Motor neuron (in vitro differentiated cells): Measurements from ENCODE around the gene IRF5. TPM values are rescaled to one million over a fixed set of nuclear protein-coding genes. Genes with fewer than 3 reads are reported as not detected.
A peak's percentile ranks its signal among the peaks of the same experiment; 100 is the strongest.

Experiments used
- ATAC-seq, 8 experiments: fragments of 200-7000 bp; cut with Tn5 transposase; replicated peaks in 6 of 8; 2 replicates each; pipeline ENCODE4 v1.8.0; 2021; ENCODE audit warnings: mild to moderate bottlenecking in 8 of 8, moderate library complexity in 8 of 8
- H3K27ac ChIP-seq, 2 donors: fragments of 250-450 bp; sonication (Bioruptor Pico); 2 replicates each; pipeline ENCODE4 v1.9.0; 2021; ENCODE audit warnings: antibody characterized with exemption in 2 of 2, mild to moderate bottlenecking in 2 of 2, moderate library complexity in 1 of 2
- H3K4me1 ChIP-seq, 2 donors: fragments of 250-450 bp; sonication (Bioruptor Pico); replicated peaks in 1 of 2; 2 replicates each; pipeline ENCODE4 v1.6.1; 2021; ENCODE audit warnings: antibody characterized with exemption in 2 of 2, mild to moderate bottlenecking in 2 of 2, moderate library complexity in 1 of 2
- H3K4me3 ChIP-seq, 5 donors: fragments of 250-450 bp; sonication (Bioruptor Pico); 2 replicates each; pipeline ENCODE4 v1.9.0; 2021; ENCODE audit warnings: antibody characterized with exemption in 5 of 5, mild to moderate bottlenecking in 5 of 5, moderate library complexity in 4 of 5
- WGBS, 10 experiments: fragments of 450-650 bp; shearing (Covaris generic); methylation state at CpG; one replicate each; pipeline ENCODE4 v1.0.0; 2022; 5-methylcytosine and 5-hydroxymethylcytosine counted together
- in situ Hi-C, 9 experiments: fragments of 400-800 bp; cut with MboI; loops; one replicate each; pipeline ENCODE4 v1.15.0; 2021; ENCODE audit warnings: low sequenced_read_pairs in 9 of 9, low pct_unique_long_range_greater_than_20kb in 2 of 9; ENCODE audit not compliant: unreplicated experiment in 9 of 9
- total RNA-seq, 8 experiments: library from RNA; unstranded; fragments of 300-600 nt; gene quantifications; 2 replicates each; pipeline versions ENCODE4 v1.2.3 to v1.2.4, GENCODE V29; 2022

Gene IRF5
- total RNA-seq, 8 experiments from 2014 or later: 0.21 to 5.6 (median 0.65) TPM

DNA sequence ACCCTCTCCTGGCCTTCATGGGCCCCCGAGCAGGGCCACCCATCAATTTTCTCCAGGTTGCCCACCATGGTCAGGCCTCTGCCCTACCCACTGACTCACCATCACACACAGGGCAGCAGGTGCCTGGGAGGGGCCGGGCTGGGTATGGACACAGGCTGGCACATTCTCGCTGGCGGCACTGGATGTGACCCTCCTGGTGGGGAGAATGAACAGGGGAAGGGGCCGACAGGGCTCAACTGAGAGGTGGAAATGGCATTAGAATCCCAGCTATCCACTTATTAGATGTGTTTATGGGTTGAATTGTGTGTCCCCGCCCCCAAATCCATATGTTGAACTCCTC lies 43.7 kb upstream of the IRF5 start:
- in situ Hi-C loops: loop anchor here in 5 of 9 experiments (25.0 kb wide), 4 partner anchors 282 to 482 kb away; partner anchors contain the start of genes HILPDA (in 1 of the 5) and IMPDH1 (in 1 of the 5)
- no peak overlapping the region for H3K4me3 ChIP-seq
- no peaks in the 10 kb centered on the region for H3K4me1 ChIP-seq
- H3K27ac ChIP-seq: no peak overlapping the region
- WGBS, 10 experiments: 100% methylated on average over 1 to 2 of the region's 6 CpGs; no CpG with 5 or more reads in 8 of the 10 experiments
- ATAC-seq: no peak

DNA sequence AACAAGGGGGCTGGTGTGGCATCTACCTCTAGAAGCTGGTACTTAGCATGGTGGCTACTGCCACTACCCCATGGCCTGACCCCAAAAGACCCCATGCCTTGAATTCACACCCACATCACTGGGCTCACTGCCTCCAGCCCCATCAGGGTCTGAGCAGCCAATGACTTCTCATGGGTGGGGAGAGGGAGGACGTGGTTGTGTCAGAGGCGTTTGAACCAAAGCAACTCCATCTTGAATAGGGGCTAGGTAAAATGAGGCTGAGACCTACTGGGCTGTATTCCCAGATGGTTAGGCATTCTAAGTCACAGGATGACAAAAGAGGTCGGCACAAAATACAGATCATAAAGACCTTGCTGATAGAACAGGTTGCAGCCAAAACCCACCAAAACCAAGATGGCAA lies 42.4 kb upstream of the IRF5 start:
- in situ Hi-C loops: loop anchor here in 5 of 9 experiments (25.0 kb wide), 4 partner anchors 283 to 483 kb away; partner anchors contain the start of genes HILPDA (in 1 of the 5) and IMPDH1 (in 1 of the 5)
- ATAC-seq: no peak
- no peak overlapping the region for H3K4me3 ChIP-seq
- H3K27ac ChIP-seq: no peak overlapping the region
- 22 to 84% (median 57%) methylated on average over 1 to 3 of the region's 3 CpGs; no CpG with 5 or more reads in 4 of the 10 experiments for WGBS, 10 experiments
- H3K4me1 ChIP-seq: no peaks in the 10 kb centered on the region

DNA sequence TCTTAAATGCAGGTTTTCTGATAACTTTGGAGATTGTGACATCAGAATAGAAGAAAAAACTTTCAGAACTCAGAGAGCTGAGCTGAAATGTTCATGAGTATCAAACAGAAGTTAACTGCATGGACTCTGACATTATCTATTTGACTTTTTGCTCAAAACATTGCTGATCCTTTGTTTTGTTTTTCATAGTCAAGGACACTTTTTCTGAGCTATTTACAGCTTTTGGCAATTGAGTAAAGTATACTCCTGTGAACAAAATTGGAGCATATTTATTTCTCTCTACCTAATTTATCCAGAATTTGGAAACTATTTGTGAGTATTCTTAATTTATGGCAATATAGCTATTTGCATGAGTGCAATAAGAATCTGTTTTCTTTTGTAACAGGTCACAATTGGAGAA lies 38.3 kb upstream of the IRF5 start:
- in situ Hi-C loops: loop anchor here in 5 of 9 experiments (25.0 kb wide), 4 partner anchors 287 to 487 kb away; partner anchors contain the start of genes HILPDA (in 1 of the 5) and IMPDH1 (in 1 of the 5)

DNA sequence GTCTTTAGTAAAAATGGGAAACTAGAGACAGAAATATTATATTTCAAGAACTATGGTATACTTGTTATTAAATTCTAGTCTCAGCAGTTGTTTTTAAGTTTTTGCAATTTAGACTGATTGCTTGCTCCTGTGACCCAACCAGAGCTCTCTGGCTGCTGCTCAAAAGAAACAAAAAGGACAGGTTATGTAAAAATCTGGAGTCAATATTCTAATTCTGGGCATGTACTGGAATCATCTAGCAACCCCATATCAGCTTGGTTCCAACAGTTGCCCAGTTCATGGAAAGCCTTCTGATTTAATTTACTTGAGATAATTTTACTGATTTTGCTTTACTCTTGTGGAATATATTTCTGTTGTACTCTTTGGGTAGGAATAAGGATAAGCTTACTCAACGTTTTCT lies 37.5 kb upstream of the IRF5 start:
- no peak overlapping the region for H3K27ac ChIP-seq
- no peak for ATAC-seq
- WGBS, 10 experiments: 0 to 57% (median 30%) methylated on average over 1 of the region's 1 CpG; no CpG with 5 or more reads in 1 of the 10 experiments
- no peak overlapping the region for H3K4me3 ChIP-seq
- in situ Hi-C loops: loop anchor here in 1 of 9 experiments (25.0 kb wide), 1 partner anchor 187 kb away; no protein-coding TSS in a partner anchor
- no peaks in the 10 kb centered on the region for H3K4me1 ChIP-seq

More for the DNA sequence above, 38.3 kb upstream of the IRF5 start:
- no peak for ATAC-seq
- no peak overlapping the region for H3K27ac ChIP-seq
- no peak overlapping the region for H3K4me3 ChIP-seq
- H3K4me1 ChIP-seq: no peaks in the 10 kb centered on the region

DNA sequence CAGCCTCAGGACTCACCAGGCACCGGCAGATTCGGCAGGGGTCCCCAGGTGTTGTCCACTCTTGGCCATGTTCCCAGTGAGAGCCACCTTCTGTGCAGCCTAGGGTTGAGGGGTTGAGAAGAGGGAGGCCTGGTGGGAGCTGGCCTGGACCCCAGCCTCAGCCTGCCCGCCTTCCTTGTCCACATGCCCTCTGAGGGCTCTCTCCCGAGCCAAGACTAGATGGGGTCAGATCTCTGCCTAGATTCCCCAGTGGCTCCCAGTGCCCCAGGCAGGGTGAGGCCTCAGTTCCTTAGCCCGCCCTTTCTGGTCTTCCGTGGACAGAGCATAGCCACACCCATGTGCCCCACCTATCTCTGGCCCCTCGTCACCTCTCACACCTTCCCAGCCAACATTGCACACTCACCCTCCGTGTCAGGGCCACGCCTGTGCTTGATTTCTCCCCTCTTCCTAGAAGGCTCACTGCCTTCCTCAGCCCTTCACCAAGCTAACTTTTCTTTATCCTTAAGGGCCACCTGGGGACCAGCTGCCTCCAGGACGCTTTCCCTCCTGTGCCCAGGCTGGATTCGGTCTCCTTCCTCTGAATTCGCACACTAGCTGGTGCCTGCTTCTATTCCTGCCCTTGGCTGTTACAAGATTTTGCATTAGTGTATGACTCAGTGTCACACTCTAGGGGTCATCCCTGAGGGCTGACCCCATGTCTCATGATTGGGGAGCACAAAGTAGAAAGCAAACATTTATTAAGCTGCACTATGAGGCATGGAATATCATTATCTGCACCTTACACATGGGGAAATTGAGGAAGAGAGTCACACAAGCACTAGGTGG lies 34.8 kb upstream of the IRF5 start:
- H3K4me1 ChIP-seq: no peaks in the 10 kb centered on the region
- WGBS, 10 experiments: 27 to 100% (median 72%) methylated on average over 1 to 6 of the region's 12 CpGs; no CpG with 5 or more reads in 3 of the 10 experiments
- peak; percentile 34 to 77 (median 58) for ATAC-seq

DNA sequence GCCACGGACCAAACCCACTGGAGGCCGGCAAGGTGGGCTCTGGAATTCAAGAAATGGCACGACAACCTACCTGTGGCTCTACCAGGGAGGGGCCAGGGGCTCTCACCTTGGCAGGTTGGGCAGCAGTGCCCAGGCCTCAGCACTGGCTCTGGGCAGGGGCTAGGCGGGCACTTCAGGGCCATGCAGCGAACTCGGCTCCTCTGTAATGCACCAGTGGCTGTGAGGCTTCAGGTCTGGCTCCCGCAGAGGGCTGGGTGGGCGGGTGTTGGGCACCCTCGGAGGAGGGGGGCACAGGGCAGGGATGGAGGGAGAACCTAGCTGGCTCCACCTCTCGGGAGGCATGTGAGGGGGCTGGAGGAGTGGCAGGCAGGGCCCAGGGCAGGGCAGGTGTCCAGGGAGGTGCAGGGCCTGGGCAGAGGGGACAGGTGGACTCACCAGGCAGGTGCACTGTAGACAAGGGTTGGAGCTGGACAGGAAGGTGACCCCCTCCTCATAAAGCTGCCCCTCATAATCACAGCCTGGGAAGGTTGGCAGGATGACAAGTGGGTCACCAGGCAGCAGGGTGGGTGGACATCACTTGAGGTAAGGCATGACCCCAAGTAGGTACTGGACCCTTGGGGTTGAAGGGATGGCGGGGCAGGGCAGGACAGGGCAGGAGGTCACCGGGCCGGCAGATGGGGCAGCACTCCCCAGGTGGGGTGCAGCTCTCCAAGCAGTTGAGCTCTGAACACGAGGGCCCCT lies 33.9 kb upstream of the IRF5 start:
- in situ Hi-C loops: loop anchor here in 1 of 9 experiments (25.0 kb wide), 1 partner anchor 184 kb away; no protein-coding TSS in a partner anchor
- H3K27ac ChIP-seq: no peak overlapping the region
- peak in 4 of 8 experiments; percentile 7 to 25 (median 20) for ATAC-seq

More for the DNA sequence above, 34.8 kb upstream of the IRF5 start:
- Histone ChIP-seq H3K4me3 (no peak overlapping the region), H3K27ac (no peak overlapping the region)
- in situ Hi-C loops: loop anchor here in 1 of 9 experiments (25.0 kb wide), 1 partner anchor 184 kb away; no protein-coding TSS in a partner anchor

DNA sequence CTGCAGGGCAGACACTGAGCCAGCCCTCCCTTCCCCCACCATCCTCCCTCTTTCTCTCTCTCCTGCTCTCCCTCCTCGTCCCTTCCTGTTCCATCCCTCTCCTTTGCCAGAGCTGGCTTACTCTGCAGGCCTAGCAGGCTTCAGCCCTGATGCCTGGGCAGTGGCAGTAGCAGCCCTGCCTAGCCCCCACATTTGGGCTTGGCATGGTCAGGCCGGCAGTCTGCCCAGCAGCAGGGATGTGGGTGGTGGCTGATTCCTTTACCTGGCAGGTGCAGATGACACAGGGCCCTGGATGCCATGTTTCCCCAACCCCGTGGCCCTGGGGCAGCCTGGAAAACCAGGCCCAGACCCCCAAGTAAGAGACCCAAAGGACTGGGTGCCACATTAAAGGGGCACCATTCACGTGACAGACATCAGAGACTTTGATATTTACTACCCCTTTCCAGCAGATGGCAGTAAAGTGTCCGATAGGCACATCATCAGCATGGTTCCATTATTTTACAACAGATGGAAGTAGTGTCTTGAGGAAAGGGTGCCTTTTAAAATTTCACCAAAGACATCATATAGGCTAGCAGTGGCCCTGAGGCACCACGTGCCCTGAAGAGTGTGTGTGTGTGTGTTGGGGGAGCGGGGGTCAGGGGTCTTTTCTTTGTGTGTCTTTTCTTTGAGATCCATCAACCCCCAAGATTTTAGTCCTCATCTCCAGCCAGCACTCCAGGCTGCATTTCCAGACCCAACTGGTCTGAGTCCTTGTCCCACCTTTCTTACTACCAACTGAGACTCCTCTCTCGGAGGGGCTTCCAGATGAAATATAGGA lies 33.1 kb upstream of the IRF5 start:
- in situ Hi-C loops: loop anchor here in 1 of 9 experiments (25.0 kb wide), 1 partner anchor 183 kb away; no protein-coding TSS in a partner anchor
- no peak overlapping the region for H3K4me3 ChIP-seq
- 17 to 86% (median 64%) methylated on average over 1 to 4 of the region's 8 CpGs; no CpG with 5 or more reads in 5 of the 10 experiments for WGBS, 10 experiments
- H3K4me1 ChIP-seq: peaks cover 0 to 7% of the 10 kb centered on the region in 2 donors
- H3K27ac ChIP-seq: no peak overlapping the region
- ATAC-seq: peak in 6 of 8 experiments; percentile 17 to 83 (median 30)

More for the DNA sequence above, 33.9 kb upstream of the IRF5 start:
- H3K4me3 ChIP-seq: no peak overlapping the region
- no peaks in the 10 kb centered on the region for H3K4me1 ChIP-seq
- WGBS, 10 experiments: 41 to 81% (median 80%) methylated on average over 1 to 3 of the region's 14 CpGs; no CpG with 5 or more reads in 7 of the 10 experiments

DNA sequence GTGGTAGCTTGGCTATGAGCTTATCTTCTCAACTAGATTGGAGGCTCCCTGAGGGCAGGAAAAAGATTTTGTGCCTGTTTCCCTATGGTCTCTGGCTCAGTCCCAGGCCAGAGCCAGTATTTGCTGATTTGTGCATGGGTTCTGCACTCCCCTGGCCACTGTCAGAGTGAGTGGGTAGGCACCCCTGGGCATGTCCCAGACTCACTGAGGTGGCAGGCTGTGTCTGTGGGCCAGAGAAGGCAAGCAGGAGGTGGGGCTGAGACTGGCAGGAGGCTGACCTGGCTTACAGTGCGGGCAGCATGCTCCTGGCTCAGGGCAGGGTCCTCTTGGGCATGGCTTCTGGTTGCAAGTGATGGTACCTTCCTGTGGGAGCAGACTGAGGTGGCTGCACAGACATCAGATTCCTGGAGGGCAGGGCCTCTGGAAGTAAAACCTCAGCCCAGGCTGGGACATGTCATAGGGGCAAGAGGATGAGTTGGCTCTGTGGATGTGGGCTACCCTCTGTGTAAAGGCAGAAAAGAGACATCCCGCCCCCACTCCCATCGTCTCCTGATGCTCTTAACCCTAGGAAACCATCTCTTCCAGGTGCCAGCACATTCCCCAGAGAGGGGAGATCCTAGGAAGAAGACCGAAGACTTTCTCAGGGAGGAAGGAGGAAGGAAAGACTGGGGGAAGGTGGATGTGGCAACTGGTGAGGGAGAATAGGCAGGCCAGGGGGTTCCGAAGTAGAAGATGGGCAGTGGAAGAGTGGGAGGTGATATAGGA lies 31.5 kb upstream of the IRF5 start:
- peaks cover 0 to 11% of the 10 kb centered on the region in 2 donors for H3K4me1 ChIP-seq
- no peak overlapping the region for H3K4me3 ChIP-seq
- 75 to 91% (median 77%) methylated on average over 2 to 4 of the region's 5 CpGs; no CpG with 5 or more reads in 7 of the 10 experiments for WGBS, 10 experiments
- no peak for ATAC-seq
- in situ Hi-C loops: loop anchor here in 1 of 9 experiments (25.0 kb wide), 1 partner anchor 181 kb away; no protein-coding TSS in a partner anchor
- no peak overlapping the region for H3K27ac ChIP-seq

DNA sequence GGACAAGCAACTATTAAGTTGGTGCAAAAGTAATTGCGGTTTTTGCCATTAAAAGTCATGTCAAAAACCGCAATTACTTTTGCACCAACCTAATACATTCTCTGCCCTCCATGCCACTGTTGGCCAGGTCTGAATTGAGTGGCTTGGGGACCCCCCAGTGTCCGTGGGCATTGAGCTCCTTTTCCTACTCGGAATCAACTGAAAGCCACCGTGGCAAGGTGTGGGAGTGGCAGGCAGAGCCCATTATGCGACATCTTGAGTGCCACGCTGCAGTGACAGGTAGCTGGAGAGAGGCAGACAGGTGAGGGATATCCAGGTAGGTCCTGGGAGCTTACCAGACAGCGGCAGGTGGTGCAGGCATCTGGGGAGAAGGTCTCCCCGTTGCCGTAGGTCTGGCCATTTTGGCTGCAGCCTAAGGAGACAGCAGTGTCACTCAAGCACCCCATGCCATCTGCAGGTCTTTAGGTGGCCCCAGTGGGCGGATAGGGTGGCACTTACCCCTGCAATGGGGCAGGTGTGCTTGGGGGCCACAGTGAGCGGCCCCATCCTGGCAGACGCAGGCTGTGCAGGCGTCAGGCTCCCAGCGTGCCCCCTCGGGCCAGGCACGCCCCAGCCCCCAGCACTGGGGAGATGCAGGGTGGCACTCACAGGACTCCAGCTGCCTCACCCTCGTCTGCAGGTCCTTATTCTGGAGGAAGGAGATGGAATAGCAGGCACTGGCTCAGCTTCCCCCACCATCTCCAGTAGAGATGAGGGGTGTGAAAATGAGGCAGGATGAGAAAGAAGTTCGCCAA lies 30.8 kb upstream of the IRF5 start:
- Histone ChIP-seq H3K4me3 (no peak overlapping the region), H3K27ac (no peak overlapping the region), H3K4me1 (peaks cover 0 to 11% of the 10 kb centered on the region in 2 donors)
- WGBS, 10 experiments: 43 to 100% (median 83%) methylated on average over 1 to 8 of the region's 19 CpGs; no CpG with 5 or more reads in 5 of the 10 experiments
- no peak for ATAC-seq
- in situ Hi-C loops: loop anchor here in 1 of 9 experiments (25.0 kb wide), 1 partner anchor 180 kb away; no protein-coding TSS in a partner anchor

DNA sequence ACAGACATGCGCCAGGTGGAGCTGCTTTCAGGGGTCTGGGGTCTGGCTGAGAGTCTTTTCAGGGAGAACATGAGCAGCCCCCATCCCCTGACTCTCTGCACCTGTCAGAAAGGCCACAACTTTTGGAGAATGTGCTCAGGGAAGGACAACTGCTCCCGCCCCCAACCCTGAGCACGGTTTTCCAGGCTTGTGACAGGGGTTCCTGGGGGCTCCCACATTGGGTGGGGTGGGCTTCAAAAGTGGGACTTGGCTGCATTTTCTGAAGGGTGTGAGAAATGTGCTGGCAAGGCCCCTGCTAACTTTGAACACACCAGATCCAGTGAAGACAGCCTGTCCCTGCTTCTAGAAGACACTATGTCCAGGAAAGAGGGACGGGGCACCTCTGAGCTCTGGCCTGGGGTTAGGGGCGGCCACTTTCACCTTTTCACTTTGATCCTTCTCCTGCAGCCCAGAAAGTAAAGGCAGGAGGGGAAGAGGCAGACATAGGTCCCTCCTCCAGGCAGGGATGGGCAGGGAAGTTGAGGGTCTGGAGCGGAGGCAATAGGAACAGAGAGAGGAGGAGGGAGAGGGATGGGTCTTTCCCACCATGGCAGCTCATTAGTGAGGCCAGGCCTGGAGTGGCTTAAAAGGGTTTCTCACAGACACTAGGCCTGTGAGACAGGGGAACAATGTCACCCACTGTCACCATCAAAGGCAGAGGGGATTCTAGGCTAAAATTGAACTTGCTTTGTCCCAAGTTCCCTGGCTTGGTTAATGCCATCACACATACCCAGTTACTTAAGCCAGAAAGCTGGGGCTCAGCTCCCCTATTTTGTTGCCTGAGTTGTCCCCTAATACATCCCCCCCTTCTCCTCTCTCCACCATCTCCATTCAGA lies 28.7 kb upstream of the IRF5 start:
- H3K4me1 ChIP-seq: peaks cover 0 to 11% of the 10 kb centered on the region in 2 donors
- in situ Hi-C loops: loop anchor here in 1 of 9 experiments (25.0 kb wide), 1 partner anchor 178 kb away; no protein-coding TSS in a partner anchor
- peak in 3 of 8 experiments; percentile 20 to 42 (median 26) for ATAC-seq
- H3K27ac ChIP-seq: no peak overlapping the region
- H3K4me3 ChIP-seq: no peak overlapping the region
- WGBS, 10 experiments: 20 to 100% (median 90%) methylated on average over 1 to 3 of the region's 6 CpGs; no CpG with 5 or more reads in 5 of the 10 experiments
